Motor neuron (in vitro differentiated cells): ENCODE results near the gene TPD52L3. TPM values are rescaled to one million over a fixed set of nuclear protein-coding genes. Genes with fewer than 3 reads are reported as not detected.

Experiments
- ATAC-seq, 8 experiments: fragments of 200-7000 bp; cut with Tn5 transposase; replicated peaks in 6 of 8; 2 replicates each; pipeline ENCODE4 v1.8.0; 2021; ENCODE audit warnings: mild to moderate bottlenecking in 8 of 8, moderate library complexity in 8 of 8
- H3K27ac ChIP-seq, 2 donors: fragments of 250-450 bp; sonication (Bioruptor Pico); 2 replicates each; pipeline ENCODE4 v1.9.0; 2021; ENCODE audit warnings: antibody characterized with exemption in 2 of 2, mild to moderate bottlenecking in 2 of 2, moderate library complexity in 1 of 2
- H3K4me1 ChIP-seq, 2 donors: fragments of 250-450 bp; sonication (Bioruptor Pico); replicated peaks in 1 of 2; 2 replicates each; pipeline ENCODE4 v1.6.1; 2021; ENCODE audit warnings: antibody characterized with exemption in 2 of 2, mild to moderate bottlenecking in 2 of 2, moderate library complexity in 1 of 2
- H3K4me3 ChIP-seq, 5 donors: fragments of 250-450 bp; sonication (Bioruptor Pico); 2 replicates each; pipeline ENCODE4 v1.9.0; 2021; ENCODE audit warnings: antibody characterized with exemption in 5 of 5, mild to moderate bottlenecking in 5 of 5, moderate library complexity in 4 of 5
- WGBS, 10 experiments: fragments of 450-650 bp; shearing (Covaris generic); methylation state at CpG; one replicate each; pipeline ENCODE4 v1.0.0; 2022; 5-methylcytosine and 5-hydroxymethylcytosine counted together
- in situ Hi-C, 9 experiments: fragments of 400-800 bp; cut with MboI; loops; one replicate each; pipeline ENCODE4 v1.15.0; 2021; ENCODE audit warnings: low sequenced_read_pairs in 9 of 9, low pct_unique_long_range_greater_than_20kb in 2 of 9; ENCODE audit not compliant: unreplicated experiment in 9 of 9
- total RNA-seq, 8 experiments: library from RNA; unstranded; fragments of 300-600 nt; gene quantifications; 2 replicates each; pipeline versions ENCODE4 v1.2.3 to v1.2.4, GENCODE V29; 2022

The TPD52L3 gene
- total RNA-seq, result under 1 TPM in 2 of 8 experiments, not detected in 6; 0.17 to 0.52 TPM

GRCh38 chr9:6328103-6328502, at the start of gene TPD52L3:
Gene TPD52L3 (plus strand): TSS chr9:6328375. CDS start chr9:6328596, 221 bp downstream.
- Histone ChIP-seq H3K4me3 (no peak within 1 kb of the TSS), H3K27ac (no peak within 1 kb of the TSS), H3K4me1 (no peaks in the 10 kb centered on the region)
- ATAC-seq, result no peak
- in situ Hi-C loops, result no loop called here
- 48 to 88% (median 74%) methylated on average over 2 to 10 of the region's 16 CpGs; no CpG with 5 or more reads in 2 of the 10 experiments for WGBS, 10 experiments

- peak in 2 of 8 experiments; percentile 25 to 51 for ATAC-seq
- in situ Hi-C loops, result loop anchor here in 5 of 9 experiments (10.0 to 25.0 kb wide), 3 partner anchors 107 to 415 kb away; partner anchors contain the start of gene MLANA (in 5 of the 5)
- Histone ChIP-seq H3K27ac (no peak overlapping the region), H3K4me1 (no peaks in the 10 kb centered on the region), H3K4me3 (no peak overlapping the region)
- WGBS, 10 experiments, result 0 to 60% (median 18%) methylated on average over 1 to 2 of the region's 2 CpGs; no CpG with 5 or more reads in 2 of the 10 experiments
Measured at GRCh38 chr9:6301858-6302257, 26.3 kb upstream of the TPD52L3 start.

DNA sequence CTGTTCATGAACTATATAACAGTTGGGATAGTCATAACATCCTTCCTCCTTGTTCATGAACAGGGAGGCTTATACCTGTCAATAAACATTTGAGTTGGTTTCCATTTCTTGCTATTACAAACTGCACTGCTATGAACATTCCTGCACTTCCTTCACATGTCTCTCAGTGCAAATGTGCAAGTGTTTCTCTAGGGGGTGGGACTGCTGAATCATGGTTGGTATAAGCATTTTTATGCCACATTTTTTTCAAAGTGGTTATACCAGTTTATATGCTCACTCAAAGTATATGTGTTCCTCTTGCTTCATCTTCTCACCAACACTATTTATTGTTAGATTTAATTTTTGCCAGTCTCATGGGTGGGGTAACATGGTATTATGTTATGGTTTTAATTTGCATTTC, 25.8 kb upstream of the TPD52L3 start:
- in situ Hi-C loops, result loop anchor here in 5 of 9 experiments (10.0 to 25.0 kb wide), 3 partner anchors 108 to 415 kb away; partner anchors contain the start of gene MLANA (in 5 of the 5)
- H3K4me1 ChIP-seq, result no peaks in the 10 kb centered on the region
- no peak overlapping the region for H3K4me3 ChIP-seq
- ATAC-seq, result peak in 2 of 8 experiments; percentile 42 to 56
- H3K27ac ChIP-seq, result no peak overlapping the region

- Histone ChIP-seq H3K27ac (no peak overlapping the region), H3K4me3 (no peak overlapping the region), H3K4me1 (no peaks in the 10 kb centered on the region)
- no peak for ATAC-seq
- in situ Hi-C loops, result loop anchor here in 5 of 9 experiments (10.0 to 25.0 kb wide), 3 partner anchors 109 to 417 kb away; partner anchors contain the start of gene MLANA (in 5 of the 5)
Measured at GRCh38 chr9:6304232-6304631, 23.9 kb upstream of the TPD52L3 start.

DNA sequence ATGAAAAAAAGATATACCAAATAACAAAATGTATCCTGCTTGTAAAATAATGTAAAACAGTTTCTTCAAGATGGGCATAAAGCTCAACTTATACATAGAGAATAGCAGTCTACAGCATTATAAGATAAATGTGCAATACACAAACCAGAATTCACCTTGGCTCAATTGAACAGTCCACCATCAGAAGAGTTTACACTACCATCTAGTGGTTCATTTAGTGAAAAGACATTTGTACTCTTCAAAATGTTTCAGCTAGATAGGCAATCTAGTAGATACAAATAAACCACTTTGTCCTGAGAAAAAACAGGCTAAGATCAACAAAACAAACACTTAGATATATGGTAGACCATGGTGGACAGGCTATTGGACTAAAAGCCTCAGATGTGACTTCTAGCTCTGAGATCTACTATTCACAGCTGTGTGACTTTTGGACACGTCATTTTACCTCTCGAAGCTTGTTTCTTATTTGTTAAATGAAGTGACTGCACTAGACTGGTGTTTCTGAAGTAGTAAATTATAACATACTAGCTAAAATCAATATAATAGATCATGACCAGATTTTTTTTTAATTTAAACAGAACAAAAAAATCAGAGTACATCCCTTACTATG, 22.1 kb upstream of the TPD52L3 start:
- in situ Hi-C loops, result loop anchor here in 5 of 9 experiments (10.0 to 25.0 kb wide), 3 partner anchors 111 to 419 kb away; partner anchors contain the start of gene MLANA (in 5 of the 5)
- Histone ChIP-seq H3K4me3 (no peak overlapping the region), H3K27ac (no peak overlapping the region), H3K4me1 (no peaks in the 10 kb centered on the region)
- peak in 5 of 8 experiments; percentile 35 to 70 (median 40) for ATAC-seq
- 67 to 100% (median 100%) methylated on average over 1 to 2 of the region's 2 CpGs; no CpG with 5 or more reads in 5 of the 10 experiments for WGBS, 10 experiments

DNA sequence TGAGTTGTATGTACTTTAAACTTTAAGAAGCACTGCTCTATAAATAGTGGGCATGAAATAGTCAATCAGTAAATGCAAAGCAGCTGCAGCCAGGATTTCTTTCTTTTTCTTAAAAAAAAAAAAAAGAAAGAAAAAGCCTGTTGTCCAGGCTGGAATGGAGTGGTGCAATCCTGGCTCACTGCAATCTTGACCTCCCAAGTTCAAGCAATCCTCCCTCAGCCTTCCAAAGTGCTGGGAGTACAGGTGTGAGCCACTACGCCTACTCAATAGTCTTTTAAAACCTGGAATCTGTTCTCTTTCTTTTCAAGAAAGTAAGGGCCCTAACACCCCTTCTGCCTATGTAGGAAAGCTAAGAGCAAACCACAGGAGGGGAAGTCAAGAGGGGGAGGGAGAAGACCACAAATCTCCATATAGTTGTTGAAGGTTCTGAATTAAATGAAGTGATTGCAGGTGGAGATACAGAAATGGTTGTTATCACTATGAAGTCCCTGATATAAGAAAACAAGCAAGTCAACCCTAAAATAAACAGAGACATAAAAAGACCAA, 20.6 kb upstream of the TPD52L3 start:
- in situ Hi-C loops, result loop anchor here in 5 of 9 experiments (10.0 to 25.0 kb wide), 3 partner anchors 113 to 420 kb away; partner anchors contain the start of gene MLANA (in 5 of the 5)
- Histone ChIP-seq H3K4me1 (no peaks in the 10 kb centered on the region), H3K27ac (no peak overlapping the region), H3K4me3 (no peak overlapping the region)
- WGBS, 10 experiments, result 0 to 80% (median 57%) methylated on average over 1 of the region's 1 CpG; no CpG with 5 or more reads in 4 of the 10 experiments
- no peak for ATAC-seq

- no peaks in the 10 kb centered on the region for H3K4me1 ChIP-seq
- no peak overlapping the region for H3K27ac ChIP-seq
- no peak overlapping the region for H3K4me3 ChIP-seq
- in situ Hi-C loops, result no loop called here
- WGBS, 10 experiments, result 36 to 90% (median 82%) methylated on average over 2 to 4 of the region's 4 CpGs
- no peak for ATAC-seq
Measured at GRCh38 chr9:6330958-6331634, 2.9 kb downstream of the TPD52L3 start.

- in situ Hi-C loops, result no loop called here
- H3K4me1 ChIP-seq, result no peaks in the 10 kb centered on the region
- no peak for ATAC-seq
- no peak overlapping the region for H3K4me3 ChIP-seq
- no peak overlapping the region for H3K27ac ChIP-seq
Measured at GRCh38 chr9:6334305-6334704, 6.1 kb downstream of the TPD52L3 start.

- in situ Hi-C loops, result no loop called here
- Histone ChIP-seq H3K4me1 (no peaks in the 10 kb centered on the region), H3K27ac (no peak overlapping the region), H3K4me3 (no peak overlapping the region)
- ATAC-seq, result no peak
- 47 to 87% (median 71%) methylated on average over 1 to 3 of the region's 3 CpGs for WGBS, 10 experiments
Measured at GRCh38 chr9:6348766-6349165, 20.6 kb downstream of the TPD52L3 start.

- ATAC-seq, result no peak
- Histone ChIP-seq H3K27ac (no peak overlapping the region), H3K4me1 (no peaks in the 10 kb centered on the region), H3K4me3 (no peak overlapping the region)
- in situ Hi-C loops, result loop anchor here in 3 of 9 experiments (10.0 to 25.0 kb wide), 2 partner anchors 211 to 213 kb away; no protein-coding TSS in a partner anchor
Measured at GRCh38 chr9:6351737-6352136, 23.6 kb downstream of the TPD52L3 start.

- peak in 5 of 8 experiments; percentile 55 to 98 (median 94) for ATAC-seq
- no peak overlapping the region for H3K4me3 ChIP-seq
- in situ Hi-C loops, result loop anchor here in 3 of 9 experiments (10.0 to 25.0 kb wide), 2 partner anchors 208 to 211 kb away; no protein-coding TSS in a partner anchor
- H3K27ac ChIP-seq, result no peak overlapping the region
- H3K4me1 ChIP-seq, result no peaks in the 10 kb centered on the region
- WGBS, 10 experiments, result 6 to 25% (median 21%) methylated on average over 1 to 3 of the region's 3 CpGs; no CpG with 5 or more reads in 4 of the 10 experiments
Measured at GRCh38 chr9:6354072-6354686, 26.0 kb downstream of the TPD52L3 start.

DNA sequence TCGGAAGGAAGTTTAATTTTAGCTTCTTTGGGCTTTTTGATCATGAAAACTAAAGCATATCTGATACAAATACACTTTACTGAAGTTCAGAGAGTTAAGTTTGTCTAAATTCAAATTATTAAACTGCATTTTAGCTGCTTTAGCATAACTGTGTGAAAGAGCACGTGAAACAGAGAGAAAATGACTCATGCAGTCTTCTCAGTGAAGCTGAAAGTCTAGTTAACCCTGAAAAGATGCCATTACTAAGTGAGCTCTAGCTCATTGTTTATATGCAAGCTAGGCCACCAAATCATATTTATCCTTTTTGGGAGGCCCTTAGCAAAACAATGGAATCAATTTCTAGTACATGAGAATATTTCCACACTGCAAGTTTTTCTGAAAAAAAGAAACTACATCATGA, 27.6 kb downstream of the TPD52L3 start:
- in situ Hi-C loops, result loop anchor here in 3 of 9 experiments (10.0 to 25.0 kb wide), 2 partner anchors 207 to 209 kb away; no protein-coding TSS in a partner anchor
- H3K4me3 ChIP-seq, result no peak overlapping the region
- H3K27ac ChIP-seq, result no peak overlapping the region
- WGBS, 10 experiments, result 0 to 100% (median 33%) methylated on average over 1 to 2 of the region's 2 CpGs
- peak in 2 of 8 experiments; percentile 65 to 68 for ATAC-seq
- H3K4me1 ChIP-seq, result no peaks in the 10 kb centered on the region
